Stimulated activated naive CD8-positive, alpha-beta T cell treated with anti-CD3 and anti-CD28 coated beads, Interleukin-15, Interleukin-2, amounts not matched to agents 100 ng/mL and 50 ng/mL, for 24 hours (primary cell): ENCODE results near the gene DNAJA2.
A peak's percentile ranks its signal among the peaks of the same experiment; 100 is the strongest.

Experiments
- H3K27ac Mint-ChIP-seq: one replicate; pipeline ENCODE4 v1.8.0; 2021; ENCODE audit warnings: mild to moderate bottlenecking, mixed read lengths
- H3K27me3 Mint-ChIP-seq: one replicate; pipeline ENCODE4 v1.8.0; 2021; ENCODE audit warnings: mixed read lengths
- H3K36me3 Mint-ChIP-seq: one replicate; pipeline ENCODE4 v1.8.0; 2021; ENCODE audit warnings: low read depth, mixed read lengths
- H3K4me1 Mint-ChIP-seq: one replicate; pipeline ENCODE4 v1.8.0; 2021; ENCODE audit warnings: low read depth, mixed read lengths
- H3K4me3 Mint-ChIP-seq: one replicate; pipeline ENCODE4 v1.8.0; 2021; ENCODE audit warnings: mild to moderate bottlenecking, mixed read lengths
- H3K9me3 Mint-ChIP-seq: one replicate; pipeline ENCODE4 v1.8.0; 2021; ENCODE audit warnings: mixed read lengths

DNAJA2 gene

DNA sequence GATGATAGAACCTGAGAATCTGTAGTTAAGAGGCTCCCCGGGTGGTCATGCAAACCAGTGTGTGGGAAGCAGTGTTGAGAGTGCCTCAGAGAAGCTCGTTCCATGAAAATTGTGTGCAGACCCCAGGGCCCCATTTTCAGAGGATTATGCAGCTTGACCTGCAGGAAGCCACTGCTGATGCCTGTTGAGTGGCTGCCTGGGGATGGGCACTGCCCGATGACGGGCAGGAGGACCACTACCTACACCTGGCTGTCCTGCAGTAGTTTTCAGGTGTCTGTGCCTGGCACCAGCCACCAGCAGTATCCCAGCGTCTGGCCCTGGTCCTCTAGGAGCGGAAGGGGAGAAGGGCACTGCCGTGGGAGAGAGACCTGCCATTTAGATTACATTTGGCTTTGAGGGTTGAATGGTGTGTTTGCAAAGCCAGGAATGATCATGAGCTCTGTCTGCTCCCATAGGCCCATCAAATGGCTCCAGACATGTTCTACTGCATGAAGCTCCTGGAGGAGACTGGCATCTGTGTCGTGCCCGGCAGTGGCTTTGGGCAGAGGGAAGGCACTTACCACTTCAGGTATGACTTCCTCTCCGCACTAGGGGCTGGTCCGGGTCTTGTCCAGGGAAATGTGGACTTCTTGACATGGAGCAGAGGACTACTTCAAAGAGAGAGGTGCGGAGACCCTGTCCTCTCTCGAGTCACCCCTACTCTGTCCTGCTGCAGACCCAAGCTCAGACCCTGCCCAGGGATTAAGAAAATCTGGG is 46.8 kb downstream of the DNAJA2 start:
- Mint-ChIP-seq H3K27me3 (no peaks in the 10 kb centered on the region), H3K4me1 (peaks cover 9% of the 10 kb centered on the region), H3K9me3 (no peaks in the 10 kb centered on the region), H3K36me3 (peaks cover 27% of the 10 kb centered on the region), H3K27ac (no peak overlapping the region), H3K4me3 (no peak overlapping the region)

DNA sequence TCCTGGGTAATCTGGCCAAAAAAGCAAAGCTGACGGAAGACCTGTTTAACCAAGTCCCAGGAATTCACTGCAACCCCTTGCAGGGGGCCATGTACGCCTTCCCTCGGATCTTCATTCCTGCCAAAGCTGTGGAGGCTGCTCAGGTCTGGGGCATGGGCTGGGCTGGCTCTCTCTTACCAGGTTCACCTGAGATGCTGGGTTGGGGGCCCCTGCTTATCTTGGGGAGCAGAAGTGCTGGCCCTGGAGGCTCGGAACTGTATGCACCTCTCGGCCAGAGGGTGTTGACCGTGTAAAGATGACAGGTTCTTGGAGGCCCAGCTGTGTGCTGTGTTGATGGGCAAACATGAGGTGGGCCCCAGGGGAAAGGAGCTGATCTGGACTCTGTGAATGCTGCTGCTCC is 49.1 kb downstream of the DNAJA2 start:
- no peak overlapping the region for H3K4me3 Mint-ChIP-seq
- no peaks in the 10 kb centered on the region for H3K9me3 Mint-ChIP-seq
- no peaks in the 10 kb centered on the region for H3K27me3 Mint-ChIP-seq
- no peak overlapping the region for H3K27ac Mint-ChIP-seq
- peaks cover 27% of the 10 kb centered on the region for H3K36me3 Mint-ChIP-seq
- peaks cover 9% of the 10 kb centered on the region for H3K4me1 Mint-ChIP-seq

DNA sequence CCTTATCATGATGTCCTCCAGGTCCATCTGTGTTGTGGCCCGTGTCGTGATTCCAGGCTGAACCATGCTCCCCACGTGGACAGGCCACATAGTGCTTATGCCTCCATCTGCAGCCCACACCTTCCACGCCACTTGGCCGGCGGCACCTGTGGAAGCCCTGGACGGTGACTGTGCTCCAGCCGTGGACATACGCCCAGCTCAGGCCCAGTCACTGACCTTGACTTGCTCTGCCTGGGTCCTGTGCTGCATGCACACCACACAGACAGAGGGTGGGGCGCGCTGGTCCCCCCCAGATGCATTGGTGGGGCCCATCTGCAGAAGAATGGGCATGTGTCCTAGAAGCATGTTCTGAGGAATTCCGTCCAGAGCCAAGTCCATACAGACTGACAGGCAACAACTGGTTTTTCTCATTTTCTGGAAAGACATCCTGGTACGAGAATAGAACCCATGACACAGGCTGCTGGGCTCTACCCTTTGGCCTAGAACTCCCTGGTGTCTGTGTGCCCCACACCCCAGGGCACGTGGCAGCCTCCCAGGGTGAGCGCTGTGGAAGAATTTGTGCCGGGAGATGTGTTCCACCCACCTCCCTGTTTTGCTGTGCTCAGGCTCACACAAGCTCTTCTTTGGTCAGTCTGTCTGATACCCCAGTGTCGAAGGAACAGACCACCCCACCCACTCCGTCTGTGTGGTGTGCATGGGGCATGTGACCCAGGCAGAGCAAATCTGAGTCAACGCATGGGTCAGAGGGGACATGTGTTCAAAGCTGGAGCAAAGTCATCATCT is 49.8 kb downstream of the DNAJA2 start:
- Mint-ChIP-seq H3K27ac (no peak overlapping the region), H3K27me3 (no peaks in the 10 kb centered on the region), H3K4me1 (peaks cover 10% of the 10 kb centered on the region), H3K36me3 (peaks cover 22% of the 10 kb centered on the region), H3K4me3 (no peak overlapping the region), H3K9me3 (no peaks in the 10 kb centered on the region)

DNA sequence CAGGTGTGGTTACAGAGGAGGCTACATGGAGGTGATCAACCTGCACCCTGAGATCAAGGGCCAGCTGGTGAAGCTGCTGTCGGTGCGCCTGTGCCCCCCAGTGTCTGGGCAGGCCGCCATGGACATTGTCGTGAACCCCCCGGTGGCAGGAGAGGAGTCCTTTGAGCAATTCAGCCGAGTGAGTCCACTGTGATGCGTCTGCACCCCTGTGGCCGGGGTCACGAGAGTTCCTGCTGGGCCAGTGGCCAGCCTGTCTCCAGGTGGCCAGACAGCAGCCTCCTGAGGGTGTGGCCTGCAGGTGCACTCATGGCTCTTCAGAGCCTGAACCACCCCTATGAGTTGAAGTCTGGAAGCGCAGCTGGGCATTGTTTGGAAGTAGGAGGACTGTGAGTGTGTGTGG is 51.2 kb downstream of the DNAJA2 start:
- Mint-ChIP-seq H3K27me3 (no peaks in the 10 kb centered on the region), H3K4me1 (peaks cover 8% of the 10 kb centered on the region), H3K27ac (no peak overlapping the region), H3K4me3 (no peak overlapping the region), H3K9me3 (no peaks in the 10 kb centered on the region), H3K36me3 (peaks cover 15% of the 10 kb centered on the region)

DNA sequence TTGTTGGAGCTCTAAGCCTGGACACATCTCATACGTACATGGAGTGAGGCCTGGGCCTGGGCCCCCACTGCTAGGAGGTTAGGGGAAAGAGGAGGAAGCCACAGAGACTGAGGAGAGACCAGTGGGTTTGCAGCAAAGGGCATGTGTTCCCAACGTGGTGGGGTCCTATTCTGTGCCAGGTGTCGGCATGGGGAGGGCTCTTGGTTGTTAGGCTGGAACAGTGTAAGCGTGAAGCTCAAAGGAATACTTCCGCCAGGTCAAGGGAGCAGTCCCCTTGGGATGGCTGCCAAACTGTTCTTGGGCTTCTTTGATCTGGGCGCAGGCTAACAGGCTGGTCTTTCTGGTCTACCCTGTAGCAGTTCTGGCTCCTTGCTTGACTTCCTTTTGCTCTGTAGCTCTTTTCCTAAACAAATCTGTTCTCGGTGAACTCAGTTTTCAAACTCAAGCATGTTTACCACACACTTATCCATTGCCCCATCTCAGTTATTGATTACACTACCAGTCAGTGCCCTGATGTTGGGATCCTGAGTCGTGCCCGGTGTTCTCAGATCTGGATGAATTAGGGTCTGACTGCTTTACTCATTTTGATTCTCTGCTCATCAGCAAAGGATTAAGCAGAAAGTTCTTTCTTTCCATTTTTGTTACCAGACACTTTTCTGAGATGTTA is 52.9 kb downstream of the DNAJA2 start:
- H3K4me1 Mint-ChIP-seq, result peaks cover 12% of the 10 kb centered on the region
- H3K27me3 Mint-ChIP-seq, result no peaks in the 10 kb centered on the region
- H3K4me3 Mint-ChIP-seq, result no peak overlapping the region
- peaks cover 16% of the 10 kb centered on the region for H3K36me3 Mint-ChIP-seq
- H3K9me3 Mint-ChIP-seq, result no peaks in the 10 kb centered on the region
- no peak overlapping the region for H3K27ac Mint-ChIP-seq

DNA sequence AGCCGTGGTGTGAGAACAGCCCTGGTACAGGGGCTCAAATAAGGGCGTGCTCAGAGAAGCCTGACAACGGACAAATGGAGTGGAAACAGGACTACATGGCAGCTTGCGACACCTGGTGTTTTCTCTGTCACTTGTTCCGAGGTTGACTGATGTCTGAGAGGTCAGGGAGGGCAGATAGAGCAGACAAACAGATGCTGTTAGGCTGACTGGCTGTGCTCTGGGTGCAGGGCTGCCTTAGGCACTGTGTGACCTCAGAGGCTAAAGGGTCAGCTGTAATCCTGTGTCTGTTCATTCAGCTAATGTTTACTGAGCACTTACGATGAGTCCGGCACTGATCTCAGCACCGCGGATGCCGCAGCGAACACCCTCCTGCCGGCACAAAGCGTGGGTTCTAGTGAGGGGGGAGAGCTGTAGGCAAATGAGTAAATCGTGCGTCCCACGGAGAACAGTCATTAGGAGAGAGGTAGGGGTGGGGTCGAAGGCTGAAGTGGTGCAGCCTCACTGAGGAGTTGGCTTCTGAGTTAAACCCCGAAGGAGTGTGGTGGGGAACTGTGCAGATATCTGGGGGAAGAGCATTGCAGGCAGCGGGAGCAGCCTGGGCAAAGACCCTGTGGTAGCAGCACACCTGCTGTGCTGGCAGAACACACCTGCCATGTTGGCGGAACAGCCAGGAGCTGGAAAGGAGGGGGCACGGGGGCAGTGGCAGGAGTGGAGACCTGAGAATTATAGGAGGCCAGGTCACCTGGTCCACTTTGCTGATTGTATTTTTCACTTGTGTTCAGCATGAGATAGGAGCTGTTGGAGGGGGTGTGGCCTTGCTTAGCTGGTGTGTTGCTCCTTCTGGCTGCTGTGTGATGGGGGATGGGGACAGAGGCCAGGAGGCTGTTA is 54.3 kb downstream of the DNAJA2 start:
- Mint-ChIP-seq H3K27me3 (no peaks in the 10 kb centered on the region), H3K9me3 (no peaks in the 10 kb centered on the region), H3K36me3 (peaks cover 22% of the 10 kb centered on the region), H3K4me1 (peaks cover 12% of the 10 kb centered on the region), H3K4me3 (no peak overlapping the region), H3K27ac (no peak overlapping the region)

DNA sequence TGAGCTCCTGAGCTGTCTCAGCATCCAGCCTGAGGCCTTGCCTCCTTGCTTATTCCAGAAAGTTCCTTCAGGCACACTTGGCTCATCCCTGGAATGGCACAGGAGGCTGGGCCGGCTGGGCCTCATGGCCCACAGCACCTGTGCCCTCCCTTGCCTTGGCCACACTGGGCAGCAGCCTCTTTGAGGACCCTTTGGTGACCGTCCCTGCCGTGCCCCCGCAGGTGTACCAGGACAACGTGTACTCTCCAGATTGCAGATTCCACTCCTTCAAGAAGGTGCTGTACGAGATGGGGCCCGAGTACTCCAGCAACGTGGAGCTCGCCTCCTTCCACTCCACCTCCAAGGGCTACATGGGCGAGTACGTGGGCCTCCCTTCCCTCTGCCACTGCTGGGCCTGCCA is 55.1 kb downstream of the DNAJA2 start:
- Mint-ChIP-seq H3K4me1 (peaks cover 12% of the 10 kb centered on the region), H3K27ac (no peak overlapping the region), H3K9me3 (no peaks in the 10 kb centered on the region)

DNA sequence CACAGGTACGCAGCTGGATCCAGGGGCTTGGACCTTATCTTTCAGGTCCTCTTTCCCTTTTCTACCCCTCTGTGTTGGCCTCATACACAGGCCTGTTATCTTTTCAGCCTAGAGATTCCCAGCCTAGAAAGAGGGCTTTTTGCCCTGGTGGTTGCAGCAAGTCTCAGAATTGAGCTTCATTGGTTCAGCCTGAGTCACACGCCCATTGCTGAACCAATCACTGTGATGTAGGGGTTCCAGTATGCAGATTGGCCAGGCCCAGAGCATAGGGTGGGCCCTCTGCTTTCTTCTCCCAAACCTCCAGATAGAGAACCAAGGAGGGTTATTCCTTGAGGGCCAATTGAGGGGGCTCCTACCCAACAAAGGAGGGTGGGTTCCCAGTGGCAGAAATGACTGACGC is 56.5 kb downstream of the DNAJA2 start:
- Mint-ChIP-seq H3K27ac (no peak overlapping the region), H3K27me3 (no peaks in the 10 kb centered on the region), H3K4me1 (peaks cover 12% of the 10 kb centered on the region), H3K9me3 (no peaks in the 10 kb centered on the region), H3K36me3 (peaks cover 10% of the 10 kb centered on the region), H3K4me3 (no peak overlapping the region)

More for the DNA sequence above, 55.1 kb downstream of the DNAJA2 start:
- Mint-ChIP-seq H3K36me3 (peaks cover 17% of the 10 kb centered on the region), H3K4me3 (no peak overlapping the region), H3K27me3 (no peaks in the 10 kb centered on the region)

DNA sequence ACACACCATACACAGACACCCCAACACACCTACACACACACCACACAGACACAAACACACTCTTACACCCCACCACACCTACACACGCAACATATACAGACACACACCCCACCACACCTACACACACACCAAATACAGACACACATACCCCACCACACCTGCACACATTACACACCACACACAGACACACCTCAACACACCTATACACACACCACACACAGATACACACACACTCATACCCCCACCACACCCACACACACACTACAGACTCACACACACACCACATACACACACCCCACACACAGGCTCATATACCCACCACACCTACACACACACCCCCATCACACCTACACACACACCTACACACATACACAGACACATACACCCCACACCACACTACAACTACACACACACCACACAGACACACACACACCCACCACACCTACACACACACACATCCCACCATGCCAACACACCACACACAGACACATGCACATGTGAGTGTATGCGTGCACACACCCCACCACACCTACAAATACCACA is 57.9 kb downstream of the DNAJA2 start:
- H3K27me3 Mint-ChIP-seq, result no peaks in the 10 kb centered on the region
- H3K36me3 Mint-ChIP-seq, result peaks cover 13% of the 10 kb centered on the region
- no peak overlapping the region for H3K27ac Mint-ChIP-seq
- H3K4me3 Mint-ChIP-seq, result no peak overlapping the region
- peaks cover 19% of the 10 kb centered on the region for H3K4me1 Mint-ChIP-seq
- no peaks in the 10 kb centered on the region for H3K9me3 Mint-ChIP-seq

DNA sequence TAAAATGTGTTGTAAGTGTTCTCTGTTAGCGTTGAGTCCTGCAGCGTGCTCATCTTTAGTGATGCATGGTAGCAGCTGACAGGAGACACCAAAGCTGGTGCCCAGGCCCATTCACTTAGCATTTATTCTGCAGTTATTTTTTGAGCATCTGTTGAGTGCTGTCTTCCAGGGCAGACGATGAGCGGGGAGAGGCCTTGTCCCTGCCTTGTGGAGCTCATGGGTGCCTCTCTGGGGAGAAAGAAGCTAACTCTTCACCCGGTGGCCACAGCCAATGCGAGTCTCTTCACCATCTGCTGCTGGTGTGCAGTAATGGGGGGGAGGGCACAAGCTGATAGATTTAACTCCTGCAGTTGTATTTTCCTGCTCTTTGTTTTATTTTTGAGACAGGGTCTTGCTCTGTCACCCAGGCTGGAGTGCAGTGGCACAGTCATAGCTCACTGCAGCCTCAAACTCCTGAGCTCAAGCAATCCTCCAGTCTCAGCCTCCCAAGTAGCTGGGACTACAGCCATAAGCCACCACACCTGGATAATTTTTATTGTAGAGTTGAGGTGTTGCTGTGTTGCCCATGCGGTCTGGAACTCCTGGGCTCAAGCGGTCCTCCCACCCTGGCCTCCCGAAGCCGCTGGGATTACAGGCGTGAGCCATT is 58.8 kb downstream of the DNAJA2 start:
- H3K36me3 Mint-ChIP-seq, result peaks cover 13% of the 10 kb centered on the region
- H3K27me3 Mint-ChIP-seq, result no peaks in the 10 kb centered on the region
- H3K27ac Mint-ChIP-seq, result no peak overlapping the region
- H3K4me3 Mint-ChIP-seq, result no peak overlapping the region
- H3K4me1 Mint-ChIP-seq, result peaks cover 19% of the 10 kb centered on the region
- H3K9me3 Mint-ChIP-seq, result no peaks in the 10 kb centered on the region

DNA sequence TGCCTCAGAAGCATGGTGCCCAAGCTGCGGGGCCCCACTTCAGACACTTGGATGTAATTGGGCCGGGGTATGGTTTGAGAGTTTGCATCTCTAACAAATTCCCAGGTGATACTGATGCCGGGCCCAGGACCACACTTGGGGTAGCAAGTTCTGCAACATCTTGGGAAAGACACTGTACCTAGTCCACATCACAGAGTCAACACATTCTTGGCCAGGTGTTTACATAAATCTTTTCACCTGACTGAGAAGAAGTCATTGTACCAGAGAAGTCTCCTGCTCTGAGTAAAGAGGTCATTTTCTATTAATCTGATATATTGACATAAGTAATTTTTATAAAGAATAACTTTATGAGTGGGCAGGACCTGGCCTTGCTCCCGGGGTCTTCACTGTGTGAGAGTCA is 61.8 kb downstream of the DNAJA2 start:
- H3K27ac Mint-ChIP-seq, result no peak overlapping the region
- peaks cover 13% of the 10 kb centered on the region for H3K36me3 Mint-ChIP-seq
- H3K27me3 Mint-ChIP-seq, result no peaks in the 10 kb centered on the region
- H3K9me3 Mint-ChIP-seq, result no peaks in the 10 kb centered on the region
- H3K4me1 Mint-ChIP-seq, result peaks cover 11% of the 10 kb centered on the region
- no peak overlapping the region for H3K4me3 Mint-ChIP-seq

DNA sequence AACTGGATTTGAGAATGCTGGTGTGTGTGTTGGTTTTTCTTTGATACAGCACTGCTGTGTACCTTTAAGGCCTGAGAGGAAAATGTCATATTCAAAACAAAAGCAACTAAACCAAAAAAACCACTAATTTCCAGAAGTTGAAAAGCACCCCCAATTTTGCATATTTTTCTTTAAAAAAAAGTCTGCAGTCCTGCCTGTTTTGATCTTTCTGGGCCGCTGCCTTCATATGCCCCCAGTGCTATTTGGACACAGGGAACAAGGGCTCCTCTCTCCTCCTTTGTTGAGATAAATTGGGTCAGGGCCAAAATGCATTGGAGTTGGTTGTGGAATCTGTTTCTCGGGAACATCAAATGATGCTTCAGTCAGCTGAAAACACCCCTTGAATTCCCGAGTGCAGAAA is 62.4 kb downstream of the DNAJA2 start:
- Mint-ChIP-seq H3K36me3 (peaks cover 13% of the 10 kb centered on the region), H3K9me3 (no peaks in the 10 kb centered on the region), H3K4me3 (no peak overlapping the region), H3K4me1 (peaks cover 7% of the 10 kb centered on the region), H3K27ac (peak overlapping the region; percentile 19), H3K27me3 (no peaks in the 10 kb centered on the region)

DNA sequence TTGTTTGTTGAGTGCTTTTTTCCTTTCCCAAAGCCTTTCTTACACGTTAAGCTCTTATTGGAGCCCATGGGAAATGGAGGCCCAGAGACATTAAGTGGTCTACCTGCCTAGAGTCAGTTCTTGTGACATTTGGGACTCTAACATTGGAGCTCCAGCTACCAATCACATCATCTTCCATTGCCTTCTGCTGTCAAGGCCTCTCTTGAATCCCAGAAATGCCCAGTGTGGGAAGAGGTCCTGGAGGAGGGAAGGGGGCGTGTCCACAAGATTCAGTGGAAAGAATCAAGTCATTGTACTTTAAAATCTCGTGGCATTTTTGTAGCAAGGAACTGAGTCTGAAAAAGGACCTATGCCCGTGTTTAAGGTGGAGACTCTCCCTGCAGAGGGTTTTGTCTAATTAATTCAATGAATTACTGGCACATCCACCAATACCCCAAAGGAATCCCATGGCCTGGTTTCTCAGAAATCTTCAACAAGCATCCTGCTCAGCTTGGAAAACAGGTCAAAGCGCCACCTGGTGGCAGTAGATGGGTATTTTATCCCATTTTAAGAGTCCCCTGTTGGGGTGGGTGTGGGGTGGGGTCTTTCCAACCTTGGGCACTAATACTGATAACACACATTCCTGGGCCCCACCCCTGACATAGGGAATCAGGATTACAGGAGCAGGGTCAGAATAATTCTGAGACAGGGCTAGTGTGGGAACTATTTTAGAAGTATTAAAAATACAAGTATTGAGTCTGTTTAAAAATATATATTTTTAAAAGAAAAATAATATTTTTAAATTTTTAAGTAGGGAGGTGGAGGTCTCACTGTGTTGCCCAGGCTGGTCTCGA is 64.7 kb downstream of the DNAJA2 start:
- H3K27me3 Mint-ChIP-seq, result no peaks in the 10 kb centered on the region
- no peaks in the 10 kb centered on the region for H3K9me3 Mint-ChIP-seq
- peaks cover 7% of the 10 kb centered on the region for H3K4me1 Mint-ChIP-seq
- no peak overlapping the region for H3K4me3 Mint-ChIP-seq
- H3K36me3 Mint-ChIP-seq, result peaks cover 4% of the 10 kb centered on the region
- H3K27ac Mint-ChIP-seq, result no peak overlapping the region
